ENCODE results near the gene FOCAD.

FOCAD gene

DNA sequence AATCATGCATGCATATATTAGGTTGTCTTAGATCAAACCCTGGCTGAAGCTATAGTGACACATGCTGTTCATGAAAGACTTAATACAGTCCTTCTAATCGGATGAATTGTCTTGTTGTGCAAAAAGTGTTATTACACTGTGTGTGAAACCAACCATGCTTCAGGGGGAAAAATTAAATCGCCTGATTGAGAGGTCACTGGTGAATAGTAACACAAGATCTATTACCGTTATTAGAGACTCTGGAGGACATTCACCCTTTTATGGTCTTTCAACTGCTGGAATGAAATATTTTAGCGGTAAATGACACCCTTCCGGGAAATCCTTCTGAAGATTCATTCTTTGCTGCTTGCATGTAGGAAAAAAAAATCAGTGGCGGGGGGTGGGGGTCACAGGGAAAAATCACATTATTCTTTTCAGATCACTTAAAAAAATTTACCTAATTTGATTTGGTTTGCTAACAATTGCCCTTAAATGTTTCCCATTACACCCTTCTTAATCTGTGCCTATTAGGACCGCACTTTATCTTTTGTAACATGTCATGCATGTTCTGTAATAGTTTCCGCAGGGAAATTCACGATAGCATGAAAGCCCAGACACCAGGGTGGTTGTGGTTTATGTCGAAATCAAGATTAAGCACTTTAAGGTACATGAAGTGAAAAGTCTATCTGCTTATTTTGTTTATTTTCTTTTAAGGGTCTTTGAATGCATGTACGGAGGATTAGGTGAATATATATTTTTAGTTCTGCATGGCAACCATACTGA is 120.6 kb downstream of the FOCAD start:
- peak in 2 of 4 experiments; percentile 2 to 26 for DNase-seq

DNA sequence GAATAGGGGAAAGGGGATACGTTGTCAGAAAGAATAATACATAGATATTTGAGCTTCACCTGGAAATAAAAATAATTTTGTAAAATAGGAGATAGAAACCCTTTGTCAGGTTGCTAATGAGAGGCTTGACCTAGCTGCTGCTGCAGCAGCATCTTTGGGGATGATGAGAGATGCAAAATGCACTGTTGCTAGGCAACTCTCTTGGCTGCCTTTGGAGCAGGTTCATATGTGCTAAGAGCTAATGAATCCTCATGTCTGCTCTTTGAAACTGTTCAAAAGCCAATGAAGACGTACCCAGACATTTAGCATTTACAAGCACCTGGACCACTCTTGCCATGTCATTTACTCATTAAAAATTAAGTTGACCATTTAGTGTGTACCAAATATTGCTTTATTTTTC is 121.7 kb downstream of the FOCAD start:
- DNase-seq: no peak

GRCh38 chr9:20808002-20808401 is 123.9 kb downstream of the FOCAD start:
- DNase-seq: no peak

DNA sequence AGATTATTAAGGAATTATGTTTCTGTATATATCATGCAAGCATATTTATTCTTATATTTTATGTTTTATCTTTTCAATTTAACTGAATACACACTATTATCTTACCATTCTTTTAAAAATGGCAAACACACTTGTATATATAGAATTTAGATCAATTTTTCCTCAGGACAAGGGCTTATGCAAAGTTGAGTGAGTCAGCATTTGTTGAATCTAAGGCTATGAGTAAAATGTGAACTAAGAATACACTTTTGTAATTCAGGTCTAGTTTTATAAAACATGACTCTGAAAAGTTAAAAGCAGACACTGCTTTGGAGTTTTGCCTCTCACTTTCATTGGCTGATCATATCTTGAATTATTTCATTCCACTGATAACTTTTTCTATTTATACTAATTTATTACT is 127.8 kb downstream of the FOCAD start:
- peak in 1 of 4 experiments; percentile 15 for DNase-seq

DNA sequence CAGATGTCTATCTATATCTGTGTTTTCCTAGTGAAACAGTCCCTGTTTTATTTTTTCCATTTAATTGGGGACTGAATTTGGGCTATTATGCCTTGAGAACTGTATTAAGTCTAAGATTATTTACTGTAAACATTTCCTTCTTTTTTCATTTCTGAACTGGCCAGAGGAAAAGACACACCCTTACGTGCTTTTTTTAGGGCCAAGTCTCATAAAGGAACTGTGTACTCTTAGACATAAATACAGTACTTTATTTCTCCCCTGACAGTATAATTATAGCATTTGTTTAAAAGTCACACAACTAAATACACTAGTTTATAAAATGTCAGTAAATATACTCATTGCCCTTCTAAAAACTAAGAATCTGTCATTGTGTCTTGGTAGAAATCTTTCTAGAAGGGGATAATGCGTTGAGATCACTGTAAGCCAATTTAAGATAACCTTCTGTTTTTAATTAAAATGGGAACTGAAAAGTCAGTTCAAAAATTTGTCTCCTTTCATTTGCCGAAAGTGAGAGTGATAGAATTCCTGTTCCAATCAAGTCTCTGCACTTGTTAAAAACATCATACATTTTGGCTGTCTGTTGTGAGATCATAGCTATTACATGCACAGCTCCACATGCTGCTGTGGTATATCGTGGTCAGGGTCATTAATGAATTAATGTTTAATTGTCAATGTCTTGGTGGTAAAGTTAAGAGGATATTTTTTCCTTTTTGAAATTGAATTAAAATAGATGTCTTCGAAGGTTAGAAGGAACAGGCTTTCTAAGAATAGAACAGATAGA is 132.1 kb downstream of the FOCAD start:
- no peak for DNase-seq

DNA sequence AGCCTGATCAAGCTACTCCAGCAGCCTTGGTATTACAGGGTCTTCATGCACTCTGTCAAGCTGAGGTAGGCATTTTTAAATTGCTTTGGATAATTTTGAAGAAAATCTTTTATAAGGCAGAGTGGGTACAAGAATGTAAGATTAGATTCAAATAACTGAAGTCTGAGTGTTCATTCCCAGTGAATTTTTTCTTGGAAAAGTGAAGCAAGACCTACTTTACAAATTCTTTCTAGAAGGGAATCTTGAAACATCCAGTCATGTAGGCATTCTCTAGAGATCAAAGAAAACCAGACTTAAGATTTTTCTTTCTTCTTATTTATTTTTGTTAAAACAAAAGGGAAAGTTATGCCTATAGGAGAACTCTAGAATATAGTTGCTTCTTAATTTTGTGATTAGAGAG is 139.0 kb downstream of the FOCAD start:
- DNase-seq: no peak

- no peak for DNase-seq
Measured at GRCh38 chr9:20831028-20831427, 147.0 kb downstream of the FOCAD start.

DNA sequence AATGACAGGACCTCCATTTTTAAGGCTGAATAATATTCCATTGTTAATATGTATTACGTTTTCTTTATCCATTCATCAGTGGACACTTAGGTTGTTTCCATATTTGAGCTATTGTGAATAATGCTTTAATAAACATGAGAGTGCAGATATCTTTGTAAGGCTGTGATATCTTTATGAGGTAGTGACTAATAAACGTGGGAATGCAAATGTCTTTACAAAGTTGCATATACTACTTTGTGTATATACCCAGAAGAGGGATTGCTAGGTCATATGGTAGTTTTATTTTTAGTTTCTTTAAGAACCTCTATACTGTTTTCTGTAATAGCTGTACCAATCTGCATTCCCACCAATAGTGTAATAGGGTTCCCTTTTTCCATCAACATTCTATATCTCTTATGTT is 148.7 kb downstream of the FOCAD start:
- DNase-seq: no peak

GRCh38 chr9:20835377-20836286 is 151.6 kb downstream of the FOCAD start:
- no peak for DNase-seq

GRCh38 chr9:20837166-20837565 is 153.1 kb downstream of the FOCAD start:
- DNase-seq: no peak

GRCh38 chr9:20838218-20838617 is 154.2 kb downstream of the FOCAD start:
- DNase-seq: no peak

DNA sequence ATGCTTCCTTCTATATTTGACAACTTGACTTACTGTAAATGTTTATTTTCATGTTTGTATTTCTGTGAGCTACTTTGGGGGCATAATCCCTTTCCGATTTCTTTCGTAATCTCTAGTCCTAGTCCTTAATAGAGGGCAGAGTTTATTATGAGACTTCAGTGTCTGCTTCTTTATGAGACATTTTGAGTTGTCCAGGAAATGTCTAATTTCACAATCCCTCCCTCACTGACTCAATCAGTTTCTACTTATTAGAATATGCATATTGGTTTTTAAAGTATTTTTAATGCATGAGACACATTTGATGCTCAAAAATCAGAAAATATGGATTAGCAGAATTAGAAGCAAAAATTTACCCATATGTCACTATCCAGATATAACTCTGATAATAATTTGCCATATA is 160.9 kb downstream of the FOCAD start:
- peak in 1 of 4 experiments; percentile 11 for DNase-seq

DNA sequence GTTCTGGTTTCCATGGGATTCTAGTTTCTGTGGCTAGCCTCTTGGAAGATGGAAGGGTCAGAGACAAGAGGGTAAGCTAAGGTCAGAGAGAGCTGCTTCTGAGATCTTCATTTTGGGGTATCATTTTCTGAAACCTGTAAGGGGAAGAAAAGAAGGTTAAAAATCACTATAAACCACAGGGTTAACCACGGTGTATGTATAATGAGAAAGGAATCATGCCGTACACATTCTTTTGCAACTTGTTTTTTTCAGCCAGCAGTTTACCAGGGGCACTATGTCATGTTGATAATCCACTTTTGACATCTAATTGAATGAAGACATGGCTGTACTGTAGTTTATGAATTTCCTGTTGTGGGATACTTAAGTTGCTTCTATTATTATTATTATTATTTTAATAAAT is 164.4 kb downstream of the FOCAD start:
- no peak for DNase-seq

DNA sequence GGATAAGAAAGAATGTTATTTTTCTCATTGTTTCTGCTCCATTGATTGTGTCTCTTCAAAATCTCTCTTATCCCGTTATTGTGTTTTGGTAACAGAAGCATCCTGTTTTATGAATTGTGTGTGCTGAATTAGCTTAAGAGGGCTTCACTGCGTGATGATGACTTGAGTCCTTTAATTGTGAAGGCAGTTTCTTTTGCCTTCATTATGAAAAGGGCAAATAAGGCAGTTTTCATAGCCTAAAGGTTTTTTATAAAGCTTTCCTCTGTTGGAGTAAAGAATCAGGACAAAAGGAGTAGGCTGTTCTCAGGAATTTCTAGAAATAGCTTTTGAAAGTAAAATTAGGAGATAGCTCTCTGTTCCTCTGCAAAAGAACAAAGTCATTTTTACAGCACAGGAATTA is 169.8 kb downstream of the FOCAD start:
- no peak for DNase-seq

GRCh38 chr9:20854444-20854843 is 170.4 kb downstream of the FOCAD start:
- DNase-seq: no peak

GRCh38 chr9:20863945-20864344 is 179.9 kb downstream of the FOCAD start:
- no peak for DNase-seq

GRCh38 chr9:20865347-20865746 is 181.3 kb downstream of the FOCAD start:
- DNase-seq: peak in 3 of 4 experiments; percentile 22 to 66 (median 44)

- DNase-seq: no peak
Measured at GRCh38 chr9:20870115-20870514, 186.1 kb downstream of the FOCAD start.

GRCh38 chr9:20872340-20872977 is 188.4 kb downstream of the FOCAD start:
- DNase-seq: peak in 2 of 4 experiments; percentile 28 to 31

DNA sequence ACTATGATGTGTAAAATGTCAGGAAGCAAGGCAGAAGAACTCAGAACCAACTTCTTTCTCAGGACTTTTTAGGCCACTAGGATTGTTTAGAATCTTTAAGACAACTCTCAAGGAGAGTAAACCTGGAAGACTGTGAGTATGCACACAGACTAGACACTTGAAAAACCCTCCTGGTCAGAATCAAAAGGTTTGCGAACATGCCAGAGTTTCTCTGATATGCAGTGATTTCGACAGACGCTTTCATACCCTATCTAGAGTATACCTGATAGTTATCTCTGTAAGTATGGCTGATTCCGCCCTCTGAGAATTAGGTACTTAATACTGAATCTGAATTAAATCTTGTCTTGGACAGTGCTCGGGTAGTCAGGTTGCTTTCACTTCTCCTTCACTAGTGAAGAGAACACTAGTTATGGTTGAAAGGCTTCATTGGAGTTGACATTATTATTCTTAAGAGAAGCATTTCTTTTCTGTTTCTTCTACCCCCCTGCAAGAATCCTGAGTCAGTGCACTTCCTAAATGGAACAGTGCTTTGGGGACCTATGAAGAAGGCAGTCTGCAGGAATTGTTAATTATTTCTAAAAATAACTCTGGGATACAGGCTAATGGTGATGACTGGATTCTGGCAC is 189.3 kb downstream of the FOCAD start:
- DNase-seq: no peak

DNA sequence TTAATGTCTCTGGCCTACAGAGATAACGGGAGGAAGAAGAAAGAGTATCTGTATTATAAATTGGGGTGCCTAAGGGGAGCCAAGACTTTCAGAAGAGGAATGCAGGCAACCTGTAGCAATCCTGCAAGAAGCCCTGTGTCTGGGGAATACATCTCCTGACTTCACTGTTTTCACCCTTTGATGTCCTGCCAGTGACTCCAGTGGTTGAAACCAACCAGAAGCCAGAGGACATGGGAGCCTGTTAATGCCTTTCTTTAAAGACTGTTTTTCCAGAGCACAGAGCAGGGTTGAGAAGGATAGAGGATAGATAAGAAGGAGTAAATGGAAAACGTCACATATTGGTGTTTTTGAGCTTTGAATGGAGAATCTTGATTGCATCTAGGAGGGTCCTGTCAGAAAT is 196.2 kb downstream of the FOCAD start:
- no peak for DNase-seq

DNA sequence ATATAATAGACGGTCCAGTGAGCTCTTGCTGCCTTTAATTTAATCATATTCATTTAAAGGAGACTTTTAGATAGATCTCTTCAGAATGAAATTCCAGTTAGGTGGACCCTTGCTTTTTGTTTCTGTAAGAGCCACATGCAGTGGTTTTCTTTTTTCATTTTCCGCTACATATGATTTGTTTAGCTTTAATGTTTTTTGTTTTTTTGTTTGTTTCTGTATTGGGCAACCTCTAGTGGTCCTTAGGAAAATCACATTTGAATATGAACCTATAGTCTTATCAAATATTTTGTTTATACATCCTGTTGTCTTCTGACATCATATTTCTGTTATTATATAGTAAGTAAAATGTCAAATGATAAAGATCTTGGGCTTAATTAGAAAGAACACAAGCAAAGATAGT is 196.6 kb downstream of the FOCAD start:
- DNase-seq: no peak
